H1 (cell line): ENCODE measurements around the gene NKX2-1. TPM values are rescaled to one million over a fixed set of nuclear protein-coding genes. Genes with fewer than 3 reads are reported as not detected.
A peak's percentile ranks its signal among the peaks of the same experiment; 100 is the strongest.

Experiments
- CTCF ChIA-PET: fragments of 300-600 bp; sonication (Branson Sonifier 250); formaldehyde crosslinking; loops from one replicate; lab custom pipeline; 2021; ENCODE audit not compliant: partially characterized antibody; lab: Charles Lee
- POLR2A ChIA-PET: fragments of 300-600 bp; sonication (Branson Sonifier 250); formaldehyde crosslinking; loops from one replicate; lab custom pipeline; 2021; ENCODE audit warnings: inconsistent platforms; ENCODE audit not compliant: partially characterized antibody; lab: Charles Lee
- DNase-seq, 2 experiments: peaks; one replicate each; pipeline versions ENCODE4 v3.0.0 to v3.0.0-alpha.2; 2010 to 2022; ENCODE audit warnings: low spot score in 2 of 2, low read depth in 1 of 2, mixed read lengths in 1 of 2
- FAIRE-seq: peaks from 2 replicates; lab custom pipeline; 2011; peaks lifted over from hg19 to GRCh38; lab: Jason Lieb, UNC
- H2AFZ ChIP-seq: 2 replicates; pipeline ENCODE4 v1.8.1; 2012; ENCODE audit warnings: low read length, inconsistent platforms
- H2AK5ac ChIP-seq: 2 replicates; pipeline ENCODE4 v1.6.1; 2013; ENCODE audit warnings: low read depth, low read length
- H2BK120ac ChIP-seq: replicated peaks from 2 replicates; pipeline ENCODE3; 2013; ENCODE audit warnings: low read depth, low read length, inconsistent platforms
- H2BK12ac ChIP-seq: 2 replicates; pipeline ENCODE4 v1.6.1; 2013; ENCODE audit warnings: low read depth, low read length
- H2BK15ac ChIP-seq: 2 replicates; pipeline ENCODE4 v1.6.1; 2013; ENCODE audit warnings: low read length
- H2BK20ac ChIP-seq: 2 replicates; pipeline ENCODE4 v1.6.1; 2013; ENCODE audit warnings: low read length
- H2BK5ac ChIP-seq: 2 replicates; pipeline ENCODE4 v1.6.1; 2013; ENCODE audit warnings: low read depth, low read length
- H3K14ac ChIP-seq: 2 replicates; pipeline ENCODE4 v1.6.1; 2013; ENCODE audit warnings: inconsistent platforms; ENCODE audit not compliant: insufficient read length
- H3K18ac ChIP-seq: 2 replicates; pipeline ENCODE4 v1.6.1; 2013; ENCODE audit warnings: low read length; ENCODE audit errors: extremely low read depth
- H3K23ac ChIP-seq: 2 replicates; pipeline ENCODE4 v1.6.1; 2013; ENCODE audit warnings: inconsistent platforms; ENCODE audit not compliant: insufficient read length
- H3K23me2 ChIP-seq: 2 replicates; pipeline ENCODE4 v1.6.1; 2013; ENCODE audit warnings: low read depth, low read length
- H3K27ac ChIP-seq: 2 replicates; pipeline ENCODE4 v1.6.1; 2011; ENCODE audit warnings: low read depth, low read length, inconsistent platforms
- H3K27me3 ChIP-seq, 4 experiments: replicated peaks in 1 of 4; 1 replicate in 1 of 4; 2 replicates in 3 of 4; pipeline versions ENCODE4 v1.6.1 to v1.8.1; 2011 to 2013; ENCODE audit warnings: low read length in 3 of 4, mild to moderate bottlenecking in 3 of 4, inconsistent platforms in 2 of 4, mixed read lengths in 2 of 4, moderate library complexity in 1 of 4; ENCODE audit not compliant: control insufficient read depth in 3 of 4, insufficient read depth in 3 of 4; ENCODE audit errors: extremely low read depth in 1 of 4
- H3K36me3 ChIP-seq, 4 experiments: 2 replicates each; pipeline versions ENCODE4 v1.6.1 to v1.8.1; 2011 to 2013; ENCODE audit warnings: mild to moderate bottlenecking in 4 of 4, low read length in 3 of 4, moderate library complexity in 2 of 4, control low read depth in 1 of 4, inconsistent platforms in 1 of 4; ENCODE audit not compliant: insufficient read depth in 4 of 4, control insufficient read depth in 2 of 4
- H3K4ac ChIP-seq: replicated peaks from 2 replicates; pipeline ENCODE3; 2013; ENCODE audit warnings: low read length, low read depth, mixed read lengths, inconsistent platforms; ENCODE audit not compliant: insufficient read length
- H3K4me1 ChIP-seq, 4 experiments: replicated peaks in 1 of 4; 1 replicate in 1 of 4; 2 replicates in 3 of 4; pipeline versions ENCODE4 v1.6.1 to v1.8.1; 2011 to 2013; ENCODE audit warnings: low read length in 3 of 4, inconsistent platforms in 2 of 4, mixed read lengths in 1 of 4; ENCODE audit not compliant: insufficient read depth in 4 of 4, control insufficient read depth in 3 of 4
- H3K4me2 ChIP-seq, 2 experiments: 2 replicates each; pipeline versions ENCODE4 v1.6.1 to v1.8.1; 2011 to 2013; ENCODE audit warnings: low read depth in 2 of 2, low read length in 2 of 2, control low read depth in 1 of 2, inconsistent platforms in 1 of 2, mild to moderate bottlenecking in 1 of 2; ENCODE audit not compliant: insufficient read depth in 1 of 2
- H3K4me3 ChIP-seq, 4 experiments: fragments of 200-600, 300-600 bp in 1 of 4; sonication (generic), shearing (Covaris generic), sonication (Bioruptor Twin) in 1 of 4; 2 replicates each; pipeline versions ENCODE4 v1.5.1 to v1.8.1; 2011 to 2016; ENCODE audit warnings: low read length in 4 of 4, low read depth in 3 of 4, control low read depth in 2 of 4, inconsistent platforms in 2 of 4, mild to moderate bottlenecking in 2 of 4, mixed read lengths in 1 of 4, moderate library complexity in 1 of 4; ENCODE audit not compliant: insufficient read depth in 2 of 4; ENCODE audit errors: extremely low read depth in 1 of 4
- H3K56ac ChIP-seq: replicated peaks from 2 replicates; pipeline ENCODE3; 2013; ENCODE audit warnings: low read depth, mild to moderate bottlenecking, mixed read lengths, low read length, inconsistent platforms; ENCODE audit not compliant: insufficient read length
- H3K79me1 ChIP-seq: 2 replicates; pipeline ENCODE4 v1.6.1; 2013; ENCODE audit warnings: low read depth, low read length, control low read depth
- H3K79me2 ChIP-seq, 2 experiments: 2 replicates each; pipeline versions ENCODE4 v1.6.1 to v1.8.1; 2012 to 2013; ENCODE audit warnings: low read length in 2 of 2, mild to moderate bottlenecking in 2 of 2, inconsistent platforms in 1 of 2; ENCODE audit not compliant: insufficient read depth in 2 of 2, control insufficient read depth in 1 of 2
- H3K9ac ChIP-seq, 4 experiments: replicated peaks in 1 of 4; 1 replicate in 1 of 4; 2 replicates in 3 of 4; pipeline versions ENCODE4 v1.6.1 to v1.8.1; 2011 to 2013; ENCODE audit warnings: low read depth in 3 of 4, low read length in 3 of 4, control low read depth in 2 of 4, mild to moderate bottlenecking in 2 of 4, moderate library complexity in 2 of 4, inconsistent platforms in 1 of 4; ENCODE audit errors: extremely low read depth in 1 of 4
- H3K9me3 ChIP-seq, 2 experiments: 2 replicates each; pipeline versions ENCODE4 v1.6.1 to v1.8.1; 2012 to 2013; ENCODE audit warnings: mild to moderate bottlenecking in 2 of 2, moderate library complexity in 2 of 2, control low read depth in 1 of 2, inconsistent platforms in 1 of 2, low read depth in 1 of 2, low read length in 1 of 2, mixed read lengths in 1 of 2; ENCODE audit not compliant: insufficient read depth in 2 of 2
- H4K20me1 ChIP-seq, 2 experiments: replicated peaks in 1 of 2; 2 replicates each; pipeline versions ENCODE3 to v1.8.1; 2011 to 2013; ENCODE audit warnings: inconsistent platforms in 2 of 2, low read length in 2 of 2, mild to moderate bottlenecking in 1 of 2; ENCODE audit not compliant: insufficient read depth in 2 of 2, control insufficient read depth in 1 of 2
- H4K5ac ChIP-seq: 2 replicates; pipeline ENCODE4 v1.6.1; 2013; ENCODE audit warnings: low read length, low read depth, mixed read lengths, inconsistent platforms; ENCODE audit not compliant: insufficient read length
- H4K8ac ChIP-seq: 2 replicates; pipeline ENCODE4 v1.8.0; 2013; ENCODE audit warnings: mild to moderate bottlenecking, moderate library complexity, low read length, inconsistent platforms; ENCODE audit not compliant: insufficient read depth; ENCODE audit errors: extremely low read depth
- H4K91ac ChIP-seq: replicated peaks from 2 replicates; pipeline ENCODE3; 2013; ENCODE audit warnings: low read length, mixed read lengths, inconsistent platforms; ENCODE audit not compliant: insufficient read length
- CBX8 ChIP-seq: fragments of 300-800, 300-1000 bp; sonication (generic); IDR thresholded peaks from 2 replicates; pipeline ENCODE4 v1.7.1; 2016; ENCODE audit warnings: low read depth, low read length, borderline replicate concordance
- EZH2 ChIP-seq: fragments of 200-600 bp; sonication (generic); IDR thresholded peaks from 2 replicates; pipeline ENCODE4 v1.7.1; 2012; ENCODE audit warnings: low read depth, mild to moderate bottlenecking, moderate library complexity, low read length, inconsistent platforms; ENCODE audit not compliant: severe bottlenecking
- KDM4A ChIP-seq: IDR thresholded peaks from one replicate; pipeline ENCODE4 v1.7.1; 2012; ENCODE audit warnings: low read depth, mild to moderate bottlenecking, moderate library complexity, low read length, inconsistent platforms; ENCODE audit not compliant: severe bottlenecking
- RNF2 ChIP-seq: fragments of 200-900, 300-1000 bp; sonication (generic); IDR thresholded peaks from 2 replicates; pipeline ENCODE4 v1.7.1; 2016; ENCODE audit warnings: borderline replicate concordance, low read depth, mild to moderate bottlenecking, antibody characterized with exemption, low read length; ENCODE audit not compliant: poor library complexity, severe bottlenecking; ENCODE audit errors: missing control alignments
- RXRA ChIP-seq: IDR thresholded peaks from 2 replicates; pipeline ENCODE4 v1.6.1; 2011; ENCODE audit warnings: low read depth, mild to moderate bottlenecking, low read length, moderate library complexity; ENCODE audit not compliant: insufficient read depth
- SUZ12 ChIP-seq: fragments of 200-600 bp; sonication (generic); IDR thresholded peaks from 2 replicates; pipeline ENCODE4 v1.6.1; 2012; ENCODE audit warnings: mild to moderate bottlenecking, inconsistent platforms, low read length, moderate library complexity, mixed read lengths
- WGBS, 2 experiments: shearing (Covaris generic) in 1 of 2; methylation state at CpG; one replicate each; pipeline versions ENCODE4 v1.1.6 to v1.1.7; 2013 to 2015; ENCODE audit warnings: low lambda C conversion rate in 2 of 2, mixed read lengths in 2 of 2, inconsistent platforms in 1 of 2, low coverage in 1 of 2, missing lambda C conversion rate in 1 of 2; ENCODE audit not compliant: insufficient replicate concordance in 2 of 2, insufficient coverage in 1 of 2, insufficient read length in 1 of 2; ENCODE audit errors: extremely low coverage in 1 of 2, missing lambda C conversion rate in 1 of 2; 5-methylcytosine and 5-hydroxymethylcytosine counted together
- polyA plus RNA-seq, 7 experiments: library from polyadenylated mRNA; depleted of rRNA in 3 of 7; stranded (reverse) in 5 of 7; unstranded in 2 of 7; fragments of >200 nt in 5 of 7; fragments of 200-250 nt in 2 of 7; gene quantifications; 1 replicate in 5 of 7; 2 replicates in 1 of 7; 4 replicates in 1 of 7; pipeline versions ENCODE4 v1.2.1 to v1.2.3, GENCODE V29; 2011 to 2013; ENCODE audit warnings: missing spikeins in 2 of 7, mixed read lengths in 2 of 7
- total RNA-seq: library from RNA; stranded (reverse); fragmentation: NEBNext Ultra II Directional; extraction: Animal tissue kit (Norgen Biotek cat#: 25700); gene quantifications from 2 replicates; pipeline ENCODE4 v1.2.1, GENCODE V29; 2021
- TF ChIP-seq, protein P1 (sequence below), 3 experiments: IDR thresholded peaks; 1 replicate in 2 of 3; 2 replicates in 1 of 3; pipeline versions ENCODE4 v1.5.1 to v1.6.1; 2011; ENCODE audit warnings: low read length in 3 of 3, mild to moderate bottlenecking in 3 of 3, inconsistent platforms in 2 of 3, low read depth in 1 of 3, moderate library complexity in 1 of 3; ENCODE audit not compliant: insufficient read depth in 1 of 3; ENCODE audit errors: control extremely low read depth in 1 of 3

Gene NKX2-1
- total and polyA plus RNA-seq, 2 of the 8 experiments (the other 6 are each of a cell fraction or from before 2014, with no cell fraction given), result not detected

DNA sequence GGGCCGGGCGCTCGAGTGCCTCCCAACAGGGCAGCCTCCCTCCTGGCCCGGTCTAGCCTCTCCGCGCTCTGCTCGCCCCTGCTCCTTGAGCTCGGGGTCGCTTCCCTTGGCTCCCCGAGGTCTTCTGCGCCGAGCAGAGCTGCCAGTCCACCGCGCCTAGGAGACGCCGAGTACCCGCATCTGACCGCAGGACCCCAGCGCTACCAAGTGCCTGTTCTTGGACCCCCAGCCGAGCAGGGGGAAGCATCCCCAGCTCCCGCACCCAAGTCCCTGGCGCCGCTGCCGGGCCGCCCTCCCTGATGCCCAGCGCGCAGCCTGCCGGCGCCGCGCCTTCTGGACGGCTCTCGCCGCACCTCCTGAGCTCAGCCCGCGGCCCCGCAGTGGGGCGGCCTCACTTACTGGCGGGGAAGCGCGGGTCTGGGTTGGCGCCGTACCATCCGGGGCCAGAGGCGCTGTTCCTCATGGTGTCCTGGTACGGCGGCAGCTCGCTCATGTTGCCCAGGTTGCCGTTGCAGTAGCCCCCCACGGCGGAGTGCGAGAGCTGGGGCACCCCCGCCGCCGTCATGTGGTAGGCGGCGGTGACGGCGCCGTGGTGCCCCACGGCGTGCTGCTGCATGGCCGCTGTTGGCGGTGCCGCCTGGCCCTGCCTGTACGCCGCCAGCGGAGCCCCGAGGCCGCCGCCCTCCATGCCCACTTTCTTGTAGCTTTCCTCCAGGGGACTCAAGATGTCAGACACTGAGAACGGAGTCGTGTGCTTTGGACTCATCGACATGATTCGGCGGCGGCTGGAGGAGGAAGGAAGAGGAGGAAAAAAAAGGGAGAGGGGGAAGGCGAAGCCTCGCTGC, 1.2 kb downstream of the NKX2-1 start:
- Histone ChIP-seq H3K4ac (no peak overlapping the region), H2AFZ (no peak overlapping the region), H3K23me2 (peaks cover 6% of the 10 kb centered on the region; the same call in 1 of the 2 replicates), H4K91ac (no peak overlapping the region), H3K18ac (no peak overlapping the region), H3K27ac (no peak overlapping the region), H3K36me3 (peaks cover 0 to 14% (median 0%) of the 10 kb centered on the region in 4 experiments; a peak in 1 of 8 replicates), H3K14ac (no peak overlapping the region), H3K4me1 (peaks cover 0 to 31% (median 19%) of the 10 kb centered on the region in 4 experiments; a peak in 5 of 7 replicates), H2AK5ac (no peak overlapping the region), H3K79me2 (no peaks in the 10 kb centered on the region), H4K8ac (peak overlapping the region; percentile 58; the same call in 1 of the 2 replicates), H4K5ac (no peak overlapping the region), H2BK5ac (no peak overlapping the region), H3K27me3 (peaks cover 95 to 100% (median 98%) of the 10 kb centered on the region in 4 experiments)
- POLR2A ChIA-PET, result interaction anchor here (0.8 to 3.9 kb wide), 4 partner anchors 10 to 131 kb away, joined by 3 to 19 read pairs (median 4); no protein-coding TSS in a partner anchor
- CTCF ChIA-PET, result interaction anchor here (0.9 to 11.9 kb wide), 9 partner anchors 7 to 448 kb away, joined by 3 to 395 read pairs (median 4); partner anchors contain the start of gene NKX2-8
- FAIRE-seq, result no peak
- DNase-seq, result no peak
- peak; percentile 99 for TF ChIP-seq EZH2
- TF ChIP-seq CBX8, result 0 out of 2 replicates have a peak, but pooled peaks have one; percentile 28
- peak; percentile 95 for TF ChIP-seq RNF2
- no peak for TF ChIP-seq RXRA
- peak; percentile 100 for TF ChIP-seq SUZ12
- TF ChIP-seq, protein P1, sequence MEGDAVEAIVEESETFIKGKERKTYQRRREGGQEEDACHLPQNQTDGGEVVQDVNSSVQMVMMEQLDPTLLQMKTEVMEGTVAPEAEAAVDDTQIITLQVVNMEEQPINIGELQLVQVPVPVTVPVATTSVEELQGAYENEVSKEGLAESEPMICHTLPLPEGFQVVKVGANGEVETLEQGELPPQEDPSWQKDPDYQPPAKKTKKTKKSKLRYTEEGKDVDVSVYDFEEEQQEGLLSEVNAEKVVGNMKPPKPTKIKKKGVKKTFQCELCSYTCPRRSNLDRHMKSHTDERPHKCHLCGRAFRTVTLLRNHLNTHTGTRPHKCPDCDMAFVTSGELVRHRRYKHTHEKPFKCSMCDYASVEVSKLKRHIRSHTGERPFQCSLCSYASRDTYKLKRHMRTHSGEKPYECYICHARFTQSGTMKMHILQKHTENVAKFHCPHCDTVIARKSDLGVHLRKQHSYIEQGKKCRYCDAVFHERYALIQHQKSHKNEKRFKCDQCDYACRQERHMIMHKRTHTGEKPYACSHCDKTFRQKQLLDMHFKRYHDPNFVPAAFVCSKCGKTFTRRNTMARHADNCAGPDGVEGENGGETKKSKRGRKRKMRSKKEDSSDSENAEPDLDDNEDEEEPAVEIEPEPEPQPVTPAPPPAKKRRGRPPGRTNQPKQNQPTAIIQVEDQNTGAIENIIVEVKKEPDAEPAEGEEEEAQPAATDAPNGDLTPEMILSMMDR (IDR thresholded peaks at IDR 0.05; ENCODE audit: control extremely low read depth in 1 of 3, insufficient read depth in 1 of 3, low read depth in 1 of 3, low read length in 3 of 3), result no peak
- TF ChIP-seq KDM4A, result peak; percentile 41
- TF ChIP-seq, all 59 proteins: peak for 5
- 0 out of 2 replicates have a peak overlapping the region, but pooled peaks have one; percentile 68 for H2BK12ac ChIP-seq
- H2BK15ac ChIP-seq, result no peak overlapping the region
- H3K79me1 ChIP-seq, result no peaks in the 10 kb centered on the region
- H4K20me1 ChIP-seq, result peaks cover 37 to 40% of the 10 kb centered on the region in 2 experiments
- WGBS, 2 experiments, result 3% methylated on average over 67 of the region's 79 CpGs; no CpG with 5 or more reads in 1 of the 2 experiments
- no peak overlapping the region for H2BK20ac ChIP-seq
- no peak overlapping the region for H2BK120ac ChIP-seq
- H3K9ac ChIP-seq, result no peak overlapping the region
- peak overlapping the region; percentile 57 to 76 for H3K4me2 ChIP-seq
- no peaks in the 10 kb centered on the region for H3K9me3 ChIP-seq
- H3K56ac ChIP-seq, result no peak overlapping the region
- no peak overlapping the region for H3K23ac ChIP-seq
- H3K4me3 ChIP-seq, result peak overlapping the region in 2 of 4 experiments; percentile 19 to 56; a peak in 2 of 8 replicates
